MM.1S (cell line): ENCODE data around the gene FHIT.

ENCODE experiments used
- DNase-seq: peaks from one replicate; pipeline ENCODE4 v3.0.0-alpha.2; 2015
- H2AFZ ChIP-seq: fragments of 300-600 bp; sonication (generic); 2 replicates; pipeline ENCODE4 v1.6.0; 2016; ENCODE audit warnings: antibody characterized with exemption, low read length
- H3F3A ChIP-seq: fragments of 300-600 bp; sonication (generic); 2 replicates; pipeline ENCODE4 v1.6.1; 2016; ENCODE audit warnings: mild to moderate bottlenecking, antibody characterized with exemption, low read length, moderate library complexity, mixed read lengths; ENCODE audit not compliant: insufficient read depth
- H3K27ac ChIP-seq: fragments of 300-600 bp; sonication (generic); 2 replicates; pipeline ENCODE4 v1.5.1; 2016; ENCODE audit warnings: mild to moderate bottlenecking, low read length
- H3K27me3 ChIP-seq: fragments of 300-600 bp; sonication (generic); replicated peaks from 2 replicates; pipeline ENCODE4 v1.6.0; 2016; ENCODE audit warnings: low read length; ENCODE audit not compliant: insufficient read depth
- H3K36me3 ChIP-seq: fragments of 300-600 bp; sonication (generic); replicated peaks from 2 replicates; pipeline ENCODE4 v1.6.1; 2016; ENCODE audit warnings: mild to moderate bottlenecking, low read length, mixed read lengths; ENCODE audit not compliant: insufficient read depth
- H3K4me1 ChIP-seq: fragments of 300-600 bp; sonication (generic); 2 replicates; pipeline ENCODE4 v1.6.1; 2016; ENCODE audit warnings: low read length, mixed read lengths
- H3K4me2 ChIP-seq: fragments of 300-600 bp; sonication (generic); 2 replicates; pipeline ENCODE4 v1.6.0; 2016; ENCODE audit warnings: low read depth, low read length
- H3K4me3 ChIP-seq: fragments of 300-600 bp; sonication (generic); 2 replicates; pipeline ENCODE4 v1.5.1; 2016; ENCODE audit warnings: low read length, mixed read lengths
- H3K79me2 ChIP-seq: fragments of 300-600 bp; sonication (generic); 2 replicates; pipeline ENCODE4 v1.6.1; 2016; ENCODE audit warnings: mixed run types, low read length, mixed read lengths
- H3K9ac ChIP-seq: fragments of 300-600 bp; sonication (generic); 2 replicates; pipeline ENCODE4 v1.6.1; 2016; ENCODE audit warnings: low read length, mixed read lengths
- H3K9me2 ChIP-seq: fragments of 300-600 bp; sonication (generic); replicated peaks from 2 replicates; pipeline ENCODE4 v1.6.1; 2016; ENCODE audit warnings: mild to moderate bottlenecking, low read length, mixed read lengths; ENCODE audit not compliant: insufficient read depth
- H3K9me3 ChIP-seq: fragments of 300-600 bp; sonication (generic); replicated peaks from 2 replicates; pipeline ENCODE4 v1.6.1; 2016; ENCODE audit warnings: mild to moderate bottlenecking, low read length, mixed read lengths; ENCODE audit not compliant: insufficient read depth
- H4K20me1 ChIP-seq: fragments of 300-600 bp; sonication (generic); 2 replicates; pipeline ENCODE4 v1.6.1; 2016; ENCODE audit warnings: mild to moderate bottlenecking, low read length, moderate library complexity, mixed read lengths; ENCODE audit not compliant: insufficient read depth
- CTCF ChIP-seq: fragments of 300-600 bp; sonication (generic); IDR thresholded peaks from 2 replicates; pipeline ENCODE4 v1.5.1; 2016; ENCODE audit warnings: antibody characterized with exemption, low read length, mixed read lengths
- EZH2 ChIP-seq: fragments of 300-600 bp; sonication (generic); optimal IDR thresholded peaks from 2 replicates; pipeline ENCODE3; 2017; ENCODE audit warnings: low read depth, mild to moderate bottlenecking, antibody characterized with exemption, low read length, mixed read lengths
- EZH2phosphoT487 ChIP-seq: fragments of 300-600 bp; sonication (generic); IDR thresholded peaks from 2 replicates; pipeline ENCODE4 v1.6.1; 2018; ENCODE audit warnings: antibody characterized with exemption, low read length

Gene FHIT

DNA sequence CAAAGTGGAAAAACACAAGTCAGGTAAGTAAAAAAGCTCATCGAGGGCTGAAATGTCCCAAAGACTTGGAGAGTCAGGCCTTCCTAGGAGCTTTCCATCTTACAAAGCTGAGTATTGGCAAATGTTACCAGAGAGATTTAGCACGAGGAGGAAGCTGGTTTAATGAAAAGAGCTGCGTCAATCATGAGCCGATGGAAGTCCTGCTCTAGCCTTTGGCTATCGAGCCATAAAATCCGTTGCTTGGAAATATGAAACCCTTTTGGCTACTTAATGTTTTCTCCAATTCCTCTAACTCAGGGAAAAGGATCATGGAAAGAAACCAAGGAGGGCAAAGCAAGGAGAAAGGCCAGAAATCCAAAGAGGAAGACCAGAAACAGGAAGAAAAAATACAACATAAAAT is 1074.6 kb downstream of the FHIT start:
- no peaks in the 10 kb centered on the region for H3K79me2 ChIP-seq
- H3K9me2 ChIP-seq: no peaks in the 10 kb centered on the region
- no peaks in the 10 kb centered on the region for H3K27me3 ChIP-seq
- H3F3A ChIP-seq: no peaks in the 10 kb centered on the region
- H3K36me3 ChIP-seq: no peaks in the 10 kb centered on the region
- H3K4me3 ChIP-seq: no peak overlapping the region
- H3K9ac ChIP-seq: no peak overlapping the region
- H3K4me1 ChIP-seq: no peaks in the 10 kb centered on the region
- DNase-seq: no peak
- TF ChIP-seq EZH2 (no peak), CTCF (no peak), EZH2phosphoT487 (no peak)
- no peaks in the 10 kb centered on the region for H4K20me1 ChIP-seq
- no peak overlapping the region for H2AFZ ChIP-seq
- H3K9me3 ChIP-seq: no peaks in the 10 kb centered on the region
- no peak overlapping the region for H3K4me2 ChIP-seq
- H3K27ac ChIP-seq: no peak overlapping the region

GRCh38 chr3:60175680-60176079 is 1075.6 kb downstream of the FHIT start:
- H3K9ac ChIP-seq: no peak overlapping the region

GRCh38 chr3:60169755-60170154 is 1081.5 kb downstream of the FHIT start:
- H3K79me2 ChIP-seq: no peaks in the 10 kb centered on the region
- no peak overlapping the region for H3K4me3 ChIP-seq
- H3K27ac ChIP-seq: no peak overlapping the region
- H2AFZ ChIP-seq: no peak overlapping the region
- TF ChIP-seq CTCF: no peak
- no peaks in the 10 kb centered on the region for H3K9me3 ChIP-seq
- no peaks in the 10 kb centered on the region for H3K36me3 ChIP-seq
- H4K20me1 ChIP-seq: no peaks in the 10 kb centered on the region
- DNase-seq: no peak
- H3K9me2 ChIP-seq: no peaks in the 10 kb centered on the region
- H3K4me1 ChIP-seq: no peaks in the 10 kb centered on the region
- H3K4me2 ChIP-seq: no peak overlapping the region
- no peaks in the 10 kb centered on the region for H3F3A ChIP-seq
- H3K27me3 ChIP-seq: no peaks in the 10 kb centered on the region
- no peak overlapping the region for H3K9ac ChIP-seq

More at GRCh38 chr3:60175680-60176079, 1075.6 kb downstream of the FHIT start:
- no peak for DNase-seq
- H2AFZ ChIP-seq: no peak overlapping the region
- no peak overlapping the region for H3K4me3 ChIP-seq
- H3F3A ChIP-seq: no peaks in the 10 kb centered on the region
- H3K27me3 ChIP-seq: no peaks in the 10 kb centered on the region
- no peaks in the 10 kb centered on the region for H3K4me1 ChIP-seq
- no peaks in the 10 kb centered on the region for H4K20me1 ChIP-seq
- no peak overlapping the region for H3K4me2 ChIP-seq
- H3K9me3 ChIP-seq: no peaks in the 10 kb centered on the region
- H3K9me2 ChIP-seq: no peaks in the 10 kb centered on the region
- no peaks in the 10 kb centered on the region for H3K79me2 ChIP-seq
- no peaks in the 10 kb centered on the region for H3K36me3 ChIP-seq
- no peak for TF ChIP-seq CTCF
- H3K27ac ChIP-seq: no peak overlapping the region

- H3K9ac ChIP-seq: no peak overlapping the region
These were observed 1084.1 kb downstream of the FHIT start for GRCh38 chr3:60167186-60167585.

More at GRCh38 chr3:60167186-60167585, 1084.1 kb downstream of the FHIT start:
- Histone ChIP-seq H3K79me2 (no peaks in the 10 kb centered on the region), H3K4me2 (no peak overlapping the region), H3F3A (no peaks in the 10 kb centered on the region), H3K9me3 (no peaks in the 10 kb centered on the region), H3K4me3 (no peak overlapping the region), H2AFZ (no peak overlapping the region), H3K27me3 (no peaks in the 10 kb centered on the region), H4K20me1 (no peaks in the 10 kb centered on the region), H3K9me2 (no peaks in the 10 kb centered on the region), H3K4me1 (no peaks in the 10 kb centered on the region), H3K36me3 (no peaks in the 10 kb centered on the region), H3K27ac (no peak overlapping the region)
- no peak for DNase-seq
- no peak for TF ChIP-seq EZH2
- TF ChIP-seq CTCF: no peak
- TF ChIP-seq EZH2phosphoT487: no peak
